ENCODE data around the gene FNDC3B. TPM values are rescaled to one million over a fixed set of nuclear protein-coding genes. Genes with fewer than 3 reads are reported as not detected.

Gene FNDC3B
- total RNA-seq, 4 donors from 2014 or later, result 114 to 217 (median 164) TPM

- no peak for DNase-seq (ENCODE audit: low spot score)
Observed at GRCh38 chr3:172020763-172021162, 18.6 kb upstream of the FNDC3B start.

GRCh38 chr3:172021164-172021563 lies 18.2 kb upstream of the FNDC3B start:
- DNase-seq (ENCODE audit: low spot score) (no peak), ATAC-seq (ENCODE audit: low FRiP score) (no peak)
- no peak for TF ChIP-seq CTCF (IDR thresholded peaks at IDR 0.05)

More at GRCh38 chr3:172020763-172021162, 18.6 kb upstream of the FNDC3B start:
- no peak for TF ChIP-seq CTCF (IDR thresholded peaks at IDR 0.05)
- ATAC-seq (ENCODE audit: low FRiP score), result no peak

- no peak for TF ChIP-seq CTCF (IDR thresholded peaks at IDR 0.05)
- no peak for DNase-seq (ENCODE audit: low spot score)
Observed at GRCh38 chr3:172021859-172022258, 17.5 kb upstream of the FNDC3B start.

GRCh38 chr3:172023915-172024314 lies 15.5 kb upstream of the FNDC3B start:
- DNase-seq (ENCODE audit: low spot score) (no peak), ATAC-seq (ENCODE audit: low FRiP score) (no peak)
- no peak for TF ChIP-seq CTCF (IDR thresholded peaks at IDR 0.05)

More at GRCh38 chr3:172021859-172022258, 17.5 kb upstream of the FNDC3B start:
- no peak for ATAC-seq (ENCODE audit: low FRiP score)

- TF ChIP-seq CTCF (IDR thresholded peaks at IDR 0.05), result no peak
- no peak for DNase-seq (ENCODE audit: low spot score)
- ATAC-seq (ENCODE audit: low FRiP score), result no peak
Observed at GRCh38 chr3:172024679-172025078, 14.7 kb upstream of the FNDC3B start.

GRCh38 chr3:172029425-172030098 lies 9.8 kb upstream of the FNDC3B start:
- DNase-seq (ENCODE audit: low spot score) (no peak), ATAC-seq (ENCODE audit: low FRiP score) (no peak)
- no peak for TF ChIP-seq CTCF (IDR thresholded peaks at IDR 0.05)

GRCh38 chr3:172030181-172030580 lies 9.2 kb upstream of the FNDC3B start:
- no peak for DNase-seq (ENCODE audit: low spot score)
- ATAC-seq (ENCODE audit: low FRiP score), result no peak
- TF ChIP-seq CTCF (IDR thresholded peaks at IDR 0.05), result no peak

Data from omental fat pad (tissue), 4 donors.